GM21515 (cell line): ENCODE measurements around the gene CHD8.
"Not testable (repeated sequence)": the region's sequence is repeated elsewhere in the genome, so short reads cannot be mapped to it uniquely, and the experiment has no call there.

ENCODE experiments used
- ATAC-seq: cut with Tn5 transposase; IDR thresholded peaks from one replicate; pipeline ENCODE4 v1.9.1; 2021; ENCODE audit not compliant: unreplicated experiment

The CHD8 gene

GRCh38 chr14:21455912-21456667 lies at the start of gene CHD8:
TSS of gene CHD8 (minus strand) at chr14:21456123. CDS start at chr14:21431643, 24,480 bp downstream.
- ATAC-seq: peak; percentile 94

GRCh38 chr14:21505012-21505553 lies 49.2 kb upstream of the CHD8 start:
- peak; percentile 53 for ATAC-seq

- no peak for ATAC-seq
Observed at GRCh38 chr14:21503376-21503775, 47.5 kb upstream of the CHD8 start.

- no peak for ATAC-seq
Observed at GRCh38 chr14:21501568-21501967, 45.6 kb upstream of the CHD8 start.

GRCh38 chr14:21498540-21499526 lies 42.9 kb upstream of the CHD8 start:
- no peak for ATAC-seq

- ATAC-seq: no peak
Observed at GRCh38 chr14:21496453-21496852, 40.5 kb upstream of the CHD8 start.

- ATAC-seq: no peak
Observed at GRCh38 chr14:21494902-21495762, 39.2 kb upstream of the CHD8 start.

- no peak for ATAC-seq
Observed at GRCh38 chr14:21486640-21487087, 30.7 kb upstream of the CHD8 start.

GRCh38 chr14:21476925-21477681 lies 21.2 kb upstream of the CHD8 start, which contains the start of the genes RAB2B and TOX4:
TSS of gene RAB2B (minus strand) at chr14:21476959. CDS start at chr14:21476872, 87 bp downstream.
TSS of gene TOX4 (plus strand) at chr14:21477195. CDS start at chr14:21477279, 84 bp downstream.
- peak; percentile 98 for ATAC-seq

- ATAC-seq: no peak
Observed at GRCh38 chr14:21476523-21476924, 20.6 kb upstream of the CHD8 start.

- ATAC-seq: no peak
Observed at GRCh38 chr14:21475767-21476522, 20.0 kb upstream of the CHD8 start.

GRCh38 chr14:21467616-21468015 lies 11.7 kb upstream of the CHD8 start:
- ATAC-seq: no peak

GRCh38 chr14:21455592-21455911 lies 371 bp downstream of the CHD8 start:
- peak; percentile 28 for ATAC-seq

- no peak for ATAC-seq
Observed at GRCh38 chr14:21454843-21455544, 929 bp downstream of the CHD8 start.

- no peak for ATAC-seq
Observed at GRCh38 chr14:21449899-21450216, 6.1 kb downstream of the CHD8 start.

- ATAC-seq: not testable (repeated sequence)
Observed at GRCh38 chr14:21442657-21443056, 13.3 kb downstream of the CHD8 start.

- no peak for ATAC-seq
Observed at GRCh38 chr14:21440859-21441258, 15.1 kb downstream of the CHD8 start.

GRCh38 chr14:21437063-21437901 lies 18.6 kb downstream of the CHD8 start:
- peak; percentile 95 for ATAC-seq
